Forelimb muscle (tissue), 1 donor: ENCODE measurements around the gene PAGR1. TPM values are rescaled to one million over a fixed set of nuclear protein-coding genes. Genes with fewer than 3 reads are reported as not detected.
"Not testable (repeated sequence)": the region's sequence is repeated elsewhere in the genome, so short reads cannot be mapped to it uniquely, and the experiment has no call there.

ENCODE experiments used
- DNase-seq: peaks from one replicate; pipeline ENCODE4 v3.0.0-alpha.2; 2013; ENCODE audit warnings: low read depth
- polyA plus RNA-seq: library from polyadenylated mRNA; unstranded; fragments of 120-200 nt; gene quantifications from one replicate; pipeline ENCODE4 v1.2.1, GENCODE V29; 2013; ENCODE audit not compliant: insufficient read length

PAGR1 gene
- polyA plus RNA-seq, 1 donor, result 28.4 TPM

DNA sequence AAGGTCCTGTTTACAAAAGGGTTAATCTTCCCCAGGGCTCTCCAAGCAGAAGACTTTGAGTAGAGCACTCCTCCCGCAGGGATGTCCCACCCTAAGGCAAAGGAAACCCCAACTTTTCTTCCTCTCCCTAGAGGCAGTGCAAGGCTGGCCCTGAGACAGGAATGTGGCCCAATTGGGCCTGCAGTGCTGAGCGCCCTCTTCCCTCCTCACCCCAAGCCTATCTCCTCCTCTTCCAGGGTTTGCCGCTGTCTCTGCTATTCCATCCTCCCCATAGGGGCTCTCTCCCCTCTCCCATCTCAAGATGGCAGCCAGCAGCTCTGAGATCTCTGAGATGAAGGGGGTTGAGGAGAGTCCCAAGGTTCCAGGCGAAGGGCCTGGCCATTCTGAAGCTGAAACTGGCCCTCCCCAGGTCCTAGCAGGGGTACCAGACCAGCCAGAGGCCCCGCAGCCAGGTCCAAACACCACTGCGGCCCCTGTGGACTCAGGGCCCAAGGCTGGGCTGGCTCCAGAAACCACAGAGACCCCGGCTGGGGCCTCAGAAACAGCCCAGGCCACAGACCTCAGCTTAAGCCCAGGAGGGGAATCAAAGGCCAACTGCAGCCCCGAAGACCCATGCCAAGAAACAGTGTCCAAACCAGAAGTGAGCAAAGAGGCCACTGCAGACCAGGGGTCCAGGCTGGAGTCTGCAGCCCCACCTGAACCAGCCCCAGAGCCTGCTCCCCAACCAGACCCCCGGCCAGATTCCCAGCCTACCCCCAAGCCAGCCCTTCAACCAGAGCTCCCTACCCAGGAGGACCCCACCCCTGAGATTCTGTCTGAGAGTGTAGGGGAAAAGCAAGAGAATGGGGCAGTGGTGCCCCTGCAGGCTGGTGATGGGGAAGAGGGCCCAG lies 3.0 kb upstream of the PAGR1 start:
- DNase-seq, result no peak

GRCh38 chr16:29813644-29814562 lies 2.0 kb upstream of the PAGR1 start:
- no peak for DNase-seq

GRCh38 chr16:29814592-29814991 lies 1.4 kb upstream of the PAGR1 start:
- no peak for DNase-seq

GRCh38 chr16:29815032-29815721 lies 775 bp upstream of the PAGR1 start:
- no peak for DNase-seq

DNA sequence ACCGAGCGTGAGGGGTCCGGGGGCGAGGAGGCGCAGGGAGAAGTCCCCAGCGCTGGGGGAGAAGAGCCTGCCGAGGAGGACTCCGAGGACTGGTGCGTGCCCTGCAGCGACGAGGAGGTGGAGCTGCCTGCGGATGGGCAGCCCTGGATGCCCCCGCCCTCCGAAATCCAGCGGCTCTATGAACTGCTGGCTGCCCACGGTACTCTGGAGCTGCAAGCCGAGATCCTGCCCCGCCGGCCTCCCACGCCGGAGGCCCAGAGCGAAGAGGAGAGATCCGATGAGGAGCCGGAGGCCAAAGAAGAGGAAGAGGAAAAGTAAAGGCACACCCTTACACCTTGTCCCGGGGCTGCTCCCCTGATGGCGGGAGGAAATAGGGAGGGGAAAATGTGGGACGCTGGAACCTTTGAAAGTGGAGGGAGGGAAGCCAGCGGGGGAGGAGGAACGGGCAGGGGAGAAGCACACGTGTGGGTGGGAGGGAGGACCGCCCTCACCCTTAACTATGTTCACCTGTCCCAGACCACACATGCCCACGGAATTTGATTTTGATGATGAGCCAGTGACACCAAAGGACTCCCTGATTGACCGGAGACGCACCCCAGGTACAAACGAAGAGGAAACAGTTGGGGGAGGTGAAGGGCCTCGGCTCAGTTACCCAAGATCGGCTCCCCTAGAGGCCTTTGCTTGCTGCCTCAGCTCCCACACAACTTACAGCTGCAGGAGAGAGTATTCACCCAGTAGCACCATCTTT lies 916 bp downstream of the PAGR1 start:
- DNase-seq, result no peak

- no peak for DNase-seq
These were observed 2.1 kb downstream of the PAGR1 start for GRCh38 chr16:29818082-29818481.

DNA sequence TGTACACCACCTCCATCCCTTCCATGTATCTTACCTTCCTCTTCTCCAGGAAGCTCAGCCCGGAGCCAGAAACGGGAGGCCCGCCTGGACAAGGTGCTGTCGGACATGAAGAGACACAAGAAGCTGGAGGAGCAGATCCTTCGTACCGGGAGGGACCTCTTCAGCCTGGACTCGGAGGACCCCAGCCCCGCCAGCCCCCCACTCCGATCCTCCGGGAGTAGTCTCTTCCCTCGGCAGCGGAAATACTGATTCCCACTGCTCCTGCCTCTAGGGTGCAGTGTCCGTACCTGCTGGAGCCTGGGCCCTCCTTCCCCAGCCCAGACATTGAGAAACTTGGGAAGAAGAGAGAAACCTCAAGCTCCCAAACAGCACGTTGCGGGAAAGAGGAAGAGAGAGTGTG lies 3.6 kb downstream of the PAGR1 start:
- no peak for DNase-seq

GRCh38 chr16:29820271-29820701 lies 4.3 kb downstream of the PAGR1 start, which contains the start of gene MVP:
TSS of gene MVP (plus strand) at chr16:29820462. CDS start at chr16:29830550, 10,088 bp downstream.
- no peak for DNase-seq

GRCh38 chr16:29820730-29821642 lies 5.0 kb downstream of the PAGR1 start:
- no peak for DNase-seq

DNA sequence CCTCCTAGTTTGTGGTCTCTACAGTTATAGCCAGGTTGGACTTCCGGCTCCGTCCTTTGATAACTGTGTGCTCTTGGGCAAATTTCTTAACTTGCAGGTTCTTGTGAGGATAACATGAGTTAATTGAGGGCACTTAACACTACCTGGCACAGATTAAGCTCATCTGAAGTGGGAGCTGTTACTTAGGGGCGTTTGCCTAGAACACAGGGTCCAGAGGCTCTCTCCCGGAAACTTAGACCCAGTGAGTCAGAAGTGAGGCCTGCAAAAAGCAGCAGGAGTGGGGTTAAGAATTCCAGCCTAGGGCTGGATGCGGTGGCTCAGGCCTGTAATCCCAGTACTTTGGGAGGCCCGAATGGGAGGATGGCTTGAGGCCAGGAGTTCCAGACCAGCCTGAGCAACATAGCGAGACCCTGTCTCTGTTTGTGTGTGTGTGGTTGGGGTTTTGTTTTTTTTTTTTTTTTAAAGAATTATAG lies 5.7 kb downstream of the PAGR1 start:
- DNase-seq, result no peak

DNA sequence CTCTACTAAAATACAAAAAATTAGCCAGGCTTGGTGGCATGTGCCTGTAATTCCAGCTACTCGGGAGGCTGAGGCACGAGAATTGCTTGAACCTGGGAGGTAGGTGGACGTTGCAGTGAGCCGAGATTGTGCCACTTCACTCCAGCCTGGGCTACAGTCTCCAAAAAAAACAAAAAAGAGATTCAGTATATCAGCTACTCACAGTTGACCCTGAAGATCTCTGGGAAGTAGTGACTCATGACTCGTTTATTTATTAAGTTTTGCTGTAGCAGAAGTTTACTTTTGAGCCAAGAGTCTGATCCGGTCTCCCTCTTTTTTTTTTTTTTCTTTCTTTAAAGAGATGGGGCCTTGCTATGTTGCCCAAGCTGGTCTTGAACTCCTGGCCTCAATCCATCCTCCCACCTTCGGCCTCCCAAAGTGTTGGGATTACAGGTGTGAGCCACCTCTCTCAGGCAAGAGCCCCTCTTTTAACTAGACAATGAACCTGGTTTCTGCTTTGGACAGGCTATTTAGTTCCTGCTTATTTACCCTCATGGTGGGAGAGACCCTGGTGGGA lies 8.7 kb downstream of the PAGR1 start:
- no peak for DNase-seq

GRCh38 chr16:29825145-29826044 lies 9.4 kb downstream of the PAGR1 start:
- DNase-seq, result no peak

GRCh38 chr16:29826342-29826695 lies 10.4 kb downstream of the PAGR1 start:
- DNase-seq, result no peak

GRCh38 chr16:29830774-29831173 lies 14.8 kb downstream of the PAGR1 start:
- no peak for DNase-seq

DNA sequence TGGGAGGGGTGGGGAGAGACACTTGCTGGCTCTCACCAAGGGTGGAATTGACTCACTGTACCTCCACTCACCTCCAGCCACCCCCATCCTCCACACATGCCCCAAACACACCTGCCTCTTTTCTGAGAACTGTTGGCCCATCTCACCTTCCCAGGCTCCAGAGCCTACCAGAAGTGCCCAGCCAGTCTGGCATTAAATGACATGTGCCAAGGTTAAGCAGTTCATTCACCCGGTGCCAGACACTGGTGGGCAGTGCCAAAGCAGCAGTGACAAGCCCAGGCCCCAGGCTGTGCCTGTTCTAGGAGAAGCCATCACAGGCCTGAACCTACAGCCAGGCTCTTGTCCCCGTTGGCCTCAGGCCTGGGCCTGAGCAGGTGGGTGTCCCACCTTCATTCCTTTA lies 15.5 kb downstream of the PAGR1 start:
- DNase-seq, result no peak

DNA sequence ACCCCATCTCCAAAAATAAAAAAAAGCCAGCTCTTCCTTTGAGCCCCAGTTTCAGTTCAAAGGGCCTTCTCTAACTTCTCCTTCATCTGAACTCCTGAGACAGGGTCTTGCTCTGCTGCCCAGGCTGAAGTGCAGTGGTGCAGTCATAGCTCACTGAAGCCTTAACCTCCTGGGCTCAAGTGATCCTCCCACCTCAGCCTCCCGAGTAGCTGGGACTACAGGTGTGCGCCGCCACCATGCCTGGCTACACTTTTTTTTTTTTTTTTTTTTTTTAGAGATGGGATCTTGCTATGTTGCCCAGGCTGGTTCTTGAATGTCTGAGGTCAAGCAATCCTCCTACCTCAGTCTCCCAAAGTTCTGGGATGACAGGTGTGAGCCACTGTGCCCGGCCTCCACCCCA lies 17.3 kb downstream of the PAGR1 start:
- DNase-seq, result not testable (repeated sequence)

- DNase-seq, result no peak
These were observed 18.1 kb downstream of the PAGR1 start for GRCh38 chr16:29834079-29834478.

- no peak for DNase-seq
These were observed 20.0 kb downstream of the PAGR1 start for GRCh38 chr16:29835926-29836325.

GRCh38 chr16:29836623-29837022 lies 20.7 kb downstream of the PAGR1 start:
- no peak for DNase-seq
